Stimulated activated CD4-positive, alpha-beta T cell treated with anti-CD3 and anti-CD28 coated beads, Interleukin-4, amount 100 ng/mL, for 48 hours (primary cell): ENCODE results near the gene ASCL5.

Experiments
- DNase-seq, 2 donors: peaks; one replicate each; pipeline ENCODE4 v3.0.0-alpha.2; 2020; ENCODE audit warnings: low read depth in 2 of 2

The ASCL5 gene

GRCh38 chr1:201136355-201137023 is 9.5 kb upstream of the ASCL5 start:
- DNase-seq: no peak

GRCh38 chr1:201134405-201134804 is 7.4 kb upstream of the ASCL5 start:
- no peak for DNase-seq

GRCh38 chr1:201131398-201131797 is 4.4 kb upstream of the ASCL5 start:
- no peak for DNase-seq

- DNase-seq: no peak
Measured at GRCh38 chr1:201128962-201129361, 2.0 kb upstream of the ASCL5 start.

GRCh38 chr1:201128476-201128875 is 1.5 kb upstream of the ASCL5 start:
- DNase-seq: no peak

GRCh38 chr1:201127755-201128455 is 921 bp upstream of the ASCL5 start:
- DNase-seq: no peak

GRCh38 chr1:201126463-201126831 is 537 bp downstream of the ASCL5 start:
- no peak for DNase-seq

- DNase-seq: no peak
Measured at GRCh38 chr1:201125800-201126199, 1.2 kb downstream of the ASCL5 start.

- DNase-seq: no peak
Measured at GRCh38 chr1:201125019-201125418, 2.0 kb downstream of the ASCL5 start.

- DNase-seq: no peak
Measured at GRCh38 chr1:201123866-201124265, 3.1 kb downstream of the ASCL5 start.

GRCh38 chr1:201122321-201122957 is 4.5 kb downstream of the ASCL5 start:
- no peak for DNase-seq

- DNase-seq: peak; percentile 46 to 56
Measured at GRCh38 chr1:201119206-201120197, 7.5 kb downstream of the ASCL5 start.

- DNase-seq: no peak
Measured at GRCh38 chr1:201116091-201116490, 10.9 kb downstream of the ASCL5 start.

GRCh38 chr1:201115390-201115937 is 11.5 kb downstream of the ASCL5 start:
- DNase-seq: no peak

- peak; percentile 68 to 72 for DNase-seq
Measured at GRCh38 chr1:201114245-201115131, 12.5 kb downstream of the ASCL5 start.

- DNase-seq: no peak
Measured at GRCh38 chr1:201113451-201114244, 13.3 kb downstream of the ASCL5 start.

GRCh38 chr1:201112926-201113325 is 14.1 kb downstream of the ASCL5 start:
- no peak for DNase-seq

- no peak for DNase-seq
Measured at GRCh38 chr1:201112173-201112731, 14.7 kb downstream of the ASCL5 start, which contains the start of gene CACNA1S. CACNA1S (minus strand) TSS chr1:201112426; CDS start chr1:201112339, 87 bp downstream.

GRCh38 chr1:201111672-201112071 is 15.3 kb downstream of the ASCL5 start:
- DNase-seq: no peak
